Thyroid gland (tissue), 4 donors: ENCODE results near the gene ARL8B.

Experiments
- CTCF ChIP-seq, 6 experiments: fragments of 200-600 bp in 3 of 6; fragments of 450-650 bp in 3 of 6; sonication (generic) in 3 of 6; IDR thresholded peaks; one replicate each; pipeline ENCODE4 v1.5.1; 2016 to 2019; ENCODE audit warnings: antibody characterized with exemption in 6 of 6, mild to moderate bottlenecking in 2 of 6, inconsistent platforms in 1 of 6, moderate library complexity in 1 of 6
- POLR2A ChIP-seq, 2 donors: fragments of 450-650 bp; IDR thresholded peaks; one replicate each; pipeline ENCODE4 v1.6.1; 2017; ENCODE audit warnings: antibody characterized with exemption in 2 of 2, mild to moderate bottlenecking in 2 of 2, moderate library complexity in 1 of 2

- TF ChIP-seq POLR2A (IDR thresholded peaks at IDR 0.05) = no peak
- TF ChIP-seq CTCF (IDR thresholded peaks at IDR 0.05) = no peak
Observed at GRCh38 chr3:5214352-5214751, 92.3 kb downstream of the ARL8B start.
